ENCODE results near the gene MDN1.
"Not testable (repeated sequence)": the region's sequence is repeated elsewhere in the genome, so short reads cannot be mapped to it uniquely, and the experiment has no call there.

MDN1 gene

DNA sequence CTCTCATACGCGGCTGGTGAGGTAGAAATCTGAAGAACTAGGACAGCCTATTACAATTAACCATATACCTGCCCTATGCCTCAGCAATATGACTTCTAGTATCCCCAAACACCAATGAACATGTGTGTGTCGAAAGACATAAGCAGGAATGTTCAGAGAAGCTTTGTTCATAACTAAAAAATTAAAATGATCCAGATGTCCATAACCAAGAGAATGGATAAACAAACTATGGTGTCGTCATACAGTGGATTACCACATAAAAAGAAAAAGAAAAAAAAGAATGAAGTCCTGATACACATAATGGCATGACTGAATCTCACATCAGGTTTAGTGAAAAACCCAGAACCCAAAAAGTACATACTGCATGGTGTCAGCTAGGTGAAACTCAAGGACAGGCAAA lies 73.9 kb downstream of the MDN1 start (continued):
- TF ChIP-seq, protein P1, sequence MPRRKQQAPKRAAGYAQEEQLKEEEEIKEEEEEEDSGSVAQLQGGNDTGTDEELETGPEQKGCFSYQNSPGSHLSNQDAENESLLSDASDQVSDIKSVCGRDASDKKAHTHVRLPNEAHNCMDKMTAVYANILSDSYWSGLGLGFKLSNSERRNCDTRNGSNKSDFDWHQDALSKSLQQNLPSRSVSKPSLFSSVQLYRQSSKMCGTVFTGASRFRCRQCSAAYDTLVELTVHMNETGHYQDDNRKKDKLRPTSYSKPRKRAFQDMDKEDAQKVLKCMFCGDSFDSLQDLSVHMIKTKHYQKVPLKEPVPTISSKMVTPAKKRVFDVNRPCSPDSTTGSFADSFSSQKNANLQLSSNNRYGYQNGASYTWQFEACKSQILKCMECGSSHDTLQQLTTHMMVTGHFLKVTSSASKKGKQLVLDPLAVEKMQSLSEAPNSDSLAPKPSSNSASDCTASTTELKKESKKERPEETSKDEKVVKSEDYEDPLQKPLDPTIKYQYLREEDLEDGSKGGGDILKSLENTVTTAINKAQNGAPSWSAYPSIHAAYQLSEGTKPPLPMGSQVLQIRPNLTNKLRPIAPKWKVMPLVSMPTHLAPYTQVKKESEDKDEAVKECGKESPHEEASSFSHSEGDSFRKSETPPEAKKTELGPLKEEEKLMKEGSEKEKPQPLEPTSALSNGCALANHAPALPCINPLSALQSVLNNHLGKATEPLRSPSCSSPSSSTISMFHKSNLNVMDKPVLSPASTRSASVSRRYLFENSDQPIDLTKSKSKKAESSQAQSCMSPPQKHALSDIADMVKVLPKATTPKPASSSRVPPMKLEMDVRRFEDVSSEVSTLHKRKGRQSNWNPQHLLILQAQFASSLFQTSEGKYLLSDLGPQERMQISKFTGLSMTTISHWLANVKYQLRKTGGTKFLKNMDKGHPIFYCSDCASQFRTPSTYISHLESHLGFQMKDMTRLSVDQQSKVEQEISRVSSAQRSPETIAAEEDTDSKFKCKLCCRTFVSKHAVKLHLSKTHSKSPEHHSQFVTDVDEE (CRISPR knock-in tag; IDR thresholded peaks at IDR 0.05): no peak
- TF ChIP-seq ESRRG (CRISPR knock-in tag; IDR thresholded peaks at IDR 0.05): no peak

DNA sequence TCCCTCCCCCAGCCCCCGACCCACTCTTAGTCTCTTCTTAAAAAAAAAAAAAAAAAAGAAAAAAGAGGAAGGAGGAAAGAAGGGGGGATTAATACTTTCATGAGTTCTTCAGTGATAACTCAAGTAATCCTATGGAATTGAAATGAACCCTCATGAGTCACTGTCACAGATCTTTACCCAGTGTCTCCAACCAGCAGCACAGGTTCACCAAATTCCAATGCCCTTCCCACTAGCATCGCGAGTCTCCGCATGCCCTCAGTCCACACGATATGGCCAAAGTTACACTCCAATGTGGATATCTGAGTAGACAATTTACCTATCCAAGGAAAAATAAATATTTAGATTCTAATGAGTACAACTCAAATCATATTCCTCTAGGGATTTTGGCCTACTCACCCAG lies 74.5 kb downstream of the MDN1 start:
- no peak for ATAC-seq
- TF ChIP-seq ZNF70 (CRISPR knock-in tag; IDR thresholded peaks at IDR 0.05) (no peak), ZNF8 (CRISPR knock-in tag; IDR thresholded peaks at IDR 0.05) (no peak)
- TF ChIP-seq, protein P2, sequence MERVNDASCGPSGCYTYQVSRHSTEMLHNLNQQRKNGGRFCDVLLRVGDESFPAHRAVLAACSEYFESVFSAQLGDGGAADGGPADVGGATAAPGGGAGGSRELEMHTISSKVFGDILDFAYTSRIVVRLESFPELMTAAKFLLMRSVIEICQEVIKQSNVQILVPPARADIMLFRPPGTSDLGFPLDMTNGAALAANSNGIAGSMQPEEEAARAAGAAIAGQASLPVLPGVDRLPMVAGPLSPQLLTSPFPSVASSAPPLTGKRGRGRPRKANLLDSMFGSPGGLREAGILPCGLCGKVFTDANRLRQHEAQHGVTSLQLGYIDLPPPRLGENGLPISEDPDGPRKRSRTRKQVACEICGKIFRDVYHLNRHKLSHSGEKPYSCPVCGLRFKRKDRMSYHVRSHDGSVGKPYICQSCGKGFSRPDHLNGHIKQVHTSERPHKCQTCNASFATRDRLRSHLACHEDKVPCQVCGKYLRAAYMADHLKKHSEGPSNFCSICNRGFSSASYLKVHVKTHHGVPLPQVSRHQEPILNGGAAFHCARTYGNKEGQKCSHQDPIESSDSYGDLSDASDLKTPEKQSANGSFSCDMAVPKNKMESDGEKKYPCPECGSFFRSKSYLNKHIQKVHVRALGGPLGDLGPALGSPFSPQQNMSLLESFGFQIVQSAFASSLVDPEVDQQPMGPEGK (CRISPR knock-in tag; IDR thresholded peaks at IDR 0.05; ENCODE audit: borderline replicate concordance): no peak

DNA sequence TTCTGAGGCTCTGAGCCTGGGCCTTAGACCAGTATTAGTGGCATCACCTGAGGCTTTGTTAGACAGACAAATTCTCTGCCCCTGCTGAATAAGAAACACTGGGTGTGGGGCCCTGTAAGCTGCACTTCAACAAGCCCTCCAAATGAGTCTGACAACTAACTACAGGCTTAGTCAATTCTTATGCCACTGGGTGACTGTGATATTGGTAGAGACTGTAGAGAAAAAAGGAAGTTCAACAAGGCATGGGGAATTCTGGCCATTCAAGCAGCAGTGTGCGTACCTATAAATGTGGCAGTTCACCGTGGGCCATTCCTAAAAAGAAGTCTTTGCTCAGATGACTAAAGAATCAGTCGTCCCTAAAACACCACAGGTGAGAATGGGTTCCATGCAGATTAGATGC lies 82.7 kb downstream of the MDN1 start:
- ATAC-seq: no peak
- no peak for TF ChIP-seq TOX (CRISPR knock-in tag; IDR thresholded peaks at IDR 0.05; ENCODE audit: borderline replicate concordance)

DNA sequence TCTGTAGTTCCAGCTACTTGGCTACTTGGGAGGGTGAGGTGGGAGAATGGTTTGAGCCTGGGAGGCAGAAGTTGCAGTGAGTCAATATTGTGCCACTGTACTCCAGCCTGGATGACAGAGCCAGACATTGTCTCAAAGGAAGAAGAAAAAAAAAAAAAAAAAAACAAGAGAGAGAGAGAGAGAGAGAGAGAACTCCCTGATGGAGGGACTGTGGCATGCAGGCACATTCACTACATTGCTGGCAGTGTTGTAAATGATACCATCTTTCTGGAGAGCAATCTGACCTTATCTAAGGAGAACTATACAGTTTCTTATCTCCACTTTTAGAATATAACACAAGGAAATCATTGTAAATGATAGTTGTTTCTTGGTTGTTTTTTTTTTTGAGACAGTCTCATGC lies 85.1 kb downstream of the MDN1 start:
- no peak for TF ChIP-seq GLIS3 (CRISPR knock-in tag; IDR thresholded peaks at IDR 0.05)
- ATAC-seq: no peak; the same call in 2 of the 3 replicates

DNA sequence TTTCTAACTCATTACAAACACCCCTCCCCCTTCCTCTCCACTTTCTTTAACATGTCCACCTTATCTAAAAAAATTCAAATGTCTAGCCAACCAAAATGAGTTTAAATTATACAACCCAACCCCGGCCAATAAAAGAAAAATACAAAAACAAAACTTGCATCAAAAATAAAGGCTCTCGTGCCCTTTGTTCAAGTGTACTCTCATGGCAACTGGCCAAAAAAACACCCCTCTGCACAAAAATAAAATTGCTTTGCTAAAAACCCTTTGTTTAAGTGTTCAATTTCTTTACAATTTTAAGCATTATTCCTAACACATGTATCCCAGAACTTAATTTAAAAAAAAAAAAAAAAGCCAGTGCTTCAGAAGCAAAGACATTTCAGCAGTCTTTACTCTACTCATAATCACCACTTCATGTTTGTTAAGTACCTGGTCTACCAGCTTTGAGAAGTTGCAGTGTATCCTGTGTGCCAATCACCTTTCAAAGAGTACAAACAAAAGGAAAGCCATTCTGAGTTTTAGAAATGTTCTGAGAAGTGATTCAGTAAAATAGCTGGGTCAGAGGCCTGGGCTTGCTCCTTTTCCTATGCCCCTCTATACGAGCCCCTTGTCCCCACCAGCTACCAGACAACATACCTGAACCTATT lies 87.5 kb downstream of the MDN1 start:
- TF ChIP-seq PPARA (CRISPR knock-in tag; IDR thresholded peaks at IDR 0.05; ENCODE audit: borderline replicate concordance) (no peak), OSR1 (CRISPR knock-in tag; IDR thresholded peaks at IDR 0.05) (no peak), ESRRG (CRISPR knock-in tag; IDR thresholded peaks at IDR 0.05) (no peak), ZNF8 (CRISPR knock-in tag; IDR thresholded peaks at IDR 0.05) (no peak), BACH2 (CRISPR knock-in tag; IDR thresholded peaks at IDR 0.05; ENCODE audit: borderline replicate concordance) (no peak), ZFP3 (CRISPR knock-in tag; IDR thresholded peaks at IDR 0.05) (no peak), ARNTL (CRISPR knock-in tag; IDR thresholded peaks at IDR 0.05; ENCODE audit: borderline replicate concordance, low read depth) (no peak)
- TF ChIP-seq, protein P2 (CRISPR knock-in tag; IDR thresholded peaks at IDR 0.05; ENCODE audit: borderline replicate concordance): no peak

DNA sequence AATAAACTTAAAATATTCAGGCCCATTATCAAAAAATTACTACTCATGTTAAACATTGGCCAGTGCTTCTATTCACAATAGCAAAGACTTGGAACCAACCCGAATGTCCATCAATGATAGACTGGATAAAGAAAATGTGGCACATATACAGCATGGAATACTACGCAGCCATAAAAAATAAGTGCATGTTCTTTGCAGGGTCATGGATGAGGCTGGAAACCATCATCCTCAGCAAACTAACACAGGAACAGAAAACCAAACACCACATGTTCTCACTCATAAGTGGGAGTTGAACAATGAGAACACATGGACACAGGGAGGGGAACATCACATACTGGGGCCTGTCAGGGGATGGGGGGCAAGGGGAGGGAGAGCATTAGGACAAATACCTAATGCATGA lies 88.3 kb downstream of the MDN1 start:
- not testable (repeated sequence) for ATAC-seq

More for the DNA sequence above, 87.5 kb downstream of the MDN1 start:
- no peak for ATAC-seq

DNA sequence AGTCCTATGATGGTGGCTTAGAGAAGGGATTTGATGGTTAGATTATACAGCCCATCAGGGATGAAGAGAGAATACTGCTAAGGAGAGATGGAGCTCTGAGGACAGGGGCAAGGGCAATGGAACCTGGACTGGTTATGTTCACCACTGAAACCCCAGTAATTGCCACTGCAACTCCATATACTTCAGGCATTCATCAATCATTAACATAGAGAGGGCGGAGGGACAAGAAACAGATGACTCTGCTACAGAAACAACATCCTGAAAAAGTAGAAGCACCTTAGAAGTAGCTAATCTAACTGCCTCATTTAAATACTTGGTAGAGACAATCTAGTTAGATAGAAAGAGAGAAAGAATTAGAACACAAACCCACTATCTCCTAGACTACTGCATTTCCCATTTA lies 89.8 kb downstream of the MDN1 start:
- no peak for ATAC-seq
- no peak for TF ChIP-seq CSDC2 (CRISPR knock-in tag; IDR thresholded peaks at IDR 0.05)
- TF ChIP-seq, protein P3, sequence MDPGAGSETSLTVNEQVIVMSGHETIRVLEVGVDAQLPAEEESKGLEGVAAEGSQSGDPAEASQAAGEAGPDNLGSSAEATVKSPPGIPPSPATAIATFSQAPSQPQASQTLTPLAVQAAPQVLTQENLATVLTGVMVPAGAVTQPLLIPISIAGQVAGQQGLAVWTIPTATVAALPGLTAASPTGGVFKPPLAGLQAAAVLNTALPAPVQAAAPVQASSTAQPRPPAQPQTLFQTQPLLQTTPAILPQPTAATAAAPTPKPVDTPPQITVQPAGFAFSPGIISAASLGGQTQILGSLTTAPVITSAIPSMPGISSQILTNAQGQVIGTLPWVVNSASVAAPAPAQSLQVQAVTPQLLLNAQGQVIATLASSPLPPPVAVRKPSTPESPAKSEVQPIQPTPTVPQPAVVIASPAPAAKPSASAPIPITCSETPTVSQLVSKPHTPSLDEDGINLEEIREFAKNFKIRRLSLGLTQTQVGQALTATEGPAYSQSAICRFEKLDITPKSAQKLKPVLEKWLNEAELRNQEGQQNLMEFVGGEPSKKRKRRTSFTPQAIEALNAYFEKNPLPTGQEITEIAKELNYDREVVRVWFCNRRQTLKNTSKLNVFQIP (CRISPR knock-in tag; IDR thresholded peaks at IDR 0.05; ENCODE audit: borderline replicate concordance, low read depth): no peak
- TF ChIP-seq ZNF565 (CRISPR knock-in tag; conservative IDR thresholded peaks at IDR 0.05; ENCODE audit: low read depth): no peak
- no peak for TF ChIP-seq ZC3H10 (CRISPR knock-in tag; IDR thresholded peaks at IDR 0.05)
- no peak for TF ChIP-seq SNAI2 (CRISPR knock-in tag; IDR thresholded peaks at IDR 0.05)
- TF ChIP-seq ZFP30 (CRISPR knock-in tag; IDR thresholded peaks at IDR 0.05): no peak
- TF ChIP-seq ZNF8 (CRISPR knock-in tag; IDR thresholded peaks at IDR 0.05): no peak
- no peak for TF ChIP-seq RARB (CRISPR knock-in tag; IDR thresholded peaks at IDR 0.05)
- TF ChIP-seq, protein P4, sequence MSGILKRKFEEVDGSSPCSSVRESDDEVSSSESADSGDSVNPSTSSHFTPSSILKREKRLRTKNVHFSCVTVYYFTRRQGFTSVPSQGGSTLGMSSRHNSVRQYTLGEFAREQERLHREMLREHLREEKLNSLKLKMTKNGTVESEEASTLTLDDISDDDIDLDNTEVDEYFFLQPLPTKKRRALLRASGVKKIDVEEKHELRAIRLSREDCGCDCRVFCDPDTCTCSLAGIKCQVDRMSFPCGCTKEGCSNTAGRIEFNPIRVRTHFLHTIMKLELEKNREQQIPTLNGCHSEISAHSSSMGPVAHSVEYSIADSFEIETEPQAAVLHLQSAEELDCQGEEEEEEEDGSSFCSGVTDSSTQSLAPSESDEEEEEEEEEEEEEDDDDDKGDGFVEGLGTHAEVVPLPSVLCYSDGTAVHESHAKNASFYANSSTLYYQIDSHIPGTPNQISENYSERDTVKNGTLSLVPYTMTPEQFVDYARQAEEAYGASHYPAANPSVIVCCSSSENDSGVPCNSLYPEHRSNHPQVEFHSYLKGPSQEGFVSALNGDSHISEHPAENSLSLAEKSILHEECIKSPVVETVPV (CRISPR knock-in tag; IDR thresholded peaks at IDR 0.05): no peak
